Measurements from ENCODE around the gene TMEM72.

TMEM72 gene

GRCh38 chr10:44908066-44908749 is 2.9 kb upstream of the TMEM72 start:
- peaks cover 54% of the 10 kb centered on the region for H3K4me1 ChIP-seq (ENCODE audit: insufficient read depth, low read length, poor library complexity, severe bottlenecking)
- no peak overlapping the region for H3K4me2 ChIP-seq (ENCODE audit: low read depth, low read length, poor library complexity, severe bottlenecking)
- no peaks in the 10 kb centered on the region for H3K79me2 ChIP-seq (ENCODE audit: insufficient read depth, low read length)
- no peaks in the 10 kb centered on the region for H3K36me3 ChIP-seq (ENCODE audit: insufficient read depth, low read length)
- peaks cover 7% of the 10 kb centered on the region for H3F3A ChIP-seq (ENCODE audit: low read depth)
- TF ChIP-seq EZH2phosphoT487 (IDR thresholded peaks at IDR 0.05; ENCODE audit: borderline replicate concordance): no peak
- TF ChIP-seq, protein P1, sequence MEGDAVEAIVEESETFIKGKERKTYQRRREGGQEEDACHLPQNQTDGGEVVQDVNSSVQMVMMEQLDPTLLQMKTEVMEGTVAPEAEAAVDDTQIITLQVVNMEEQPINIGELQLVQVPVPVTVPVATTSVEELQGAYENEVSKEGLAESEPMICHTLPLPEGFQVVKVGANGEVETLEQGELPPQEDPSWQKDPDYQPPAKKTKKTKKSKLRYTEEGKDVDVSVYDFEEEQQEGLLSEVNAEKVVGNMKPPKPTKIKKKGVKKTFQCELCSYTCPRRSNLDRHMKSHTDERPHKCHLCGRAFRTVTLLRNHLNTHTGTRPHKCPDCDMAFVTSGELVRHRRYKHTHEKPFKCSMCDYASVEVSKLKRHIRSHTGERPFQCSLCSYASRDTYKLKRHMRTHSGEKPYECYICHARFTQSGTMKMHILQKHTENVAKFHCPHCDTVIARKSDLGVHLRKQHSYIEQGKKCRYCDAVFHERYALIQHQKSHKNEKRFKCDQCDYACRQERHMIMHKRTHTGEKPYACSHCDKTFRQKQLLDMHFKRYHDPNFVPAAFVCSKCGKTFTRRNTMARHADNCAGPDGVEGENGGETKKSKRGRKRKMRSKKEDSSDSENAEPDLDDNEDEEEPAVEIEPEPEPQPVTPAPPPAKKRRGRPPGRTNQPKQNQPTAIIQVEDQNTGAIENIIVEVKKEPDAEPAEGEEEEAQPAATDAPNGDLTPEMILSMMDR (conservative IDR thresholded peaks at IDR 0.05; ENCODE audit: low read length): no peak
- H4K20me1 ChIP-seq (ENCODE audit: insufficient read depth, low read length, poor library complexity, severe bottlenecking): no peaks in the 10 kb centered on the region
- 0 out of 2 replicates have a peak overlapping the region, but pooled peaks have one; percentile 27 for H2AFZ ChIP-seq (ENCODE audit: low read length)
- no peaks in the 10 kb centered on the region for H3K27me3 ChIP-seq (ENCODE audit: insufficient read depth, low read length, poor library complexity, severe bottlenecking)
- H3K4me3 ChIP-seq (ENCODE audit: low read length, poor library complexity, severe bottlenecking): no peak overlapping the region
- no peaks in the 10 kb centered on the region for H3K9me3 ChIP-seq (ENCODE audit: insufficient read depth, low read depth, low read length)
- H3K9ac ChIP-seq (ENCODE audit: low read depth, low read length, poor library complexity, severe bottlenecking): no peak overlapping the region
- H3K9me2 ChIP-seq (replicated peaks; ENCODE audit: low read depth, low read length): no peaks in the 10 kb centered on the region

DNA sequence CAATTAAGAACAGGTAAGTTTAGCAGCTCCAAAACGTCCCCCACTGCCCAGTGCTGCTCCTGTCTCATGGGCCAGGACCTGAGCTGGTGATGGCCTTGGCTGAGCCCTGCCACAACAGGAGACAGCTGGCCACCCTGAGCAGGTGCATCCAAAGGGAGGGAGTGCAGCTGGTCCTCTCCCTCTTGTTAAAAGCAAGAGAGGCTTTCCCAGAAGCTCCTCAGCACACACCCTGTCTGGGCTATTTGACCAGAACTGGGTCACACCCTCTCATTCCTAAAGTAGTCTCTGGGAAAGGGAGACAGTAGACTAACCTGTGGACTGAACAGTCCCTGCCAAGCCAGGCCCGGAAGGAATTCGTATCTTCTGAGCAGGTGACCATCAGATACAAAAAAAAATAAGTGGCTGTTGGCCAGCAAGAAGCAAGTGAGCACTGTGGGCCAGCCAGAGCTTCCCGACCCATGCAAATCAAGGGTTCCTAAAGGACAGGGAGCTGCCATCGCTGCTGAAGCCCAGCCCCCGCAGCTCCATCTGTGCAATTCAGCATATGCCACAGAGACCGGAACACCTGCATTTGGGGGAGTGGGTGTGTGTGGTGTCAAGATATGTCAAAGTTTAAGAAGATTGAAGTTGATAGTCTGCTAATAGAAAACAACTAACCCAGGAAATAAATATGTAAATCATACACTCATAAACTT is 2.1 kb upstream of the TMEM72 start:
- Histone ChIP-seq H3K79me2 (ENCODE audit: insufficient read depth, low read length) (no peaks in the 10 kb centered on the region), H3K9me3 (ENCODE audit: insufficient read depth, low read depth, low read length) (no peaks in the 10 kb centered on the region), H3K4me3 (ENCODE audit: low read length, poor library complexity, severe bottlenecking) (no peak overlapping the region), H3K27me3 (ENCODE audit: insufficient read depth, low read length, poor library complexity, severe bottlenecking) (no peaks in the 10 kb centered on the region), H3K9me2 (replicated peaks; ENCODE audit: low read depth, low read length) (no peaks in the 10 kb centered on the region), H3K4me1 (ENCODE audit: insufficient read depth, low read length, poor library complexity, severe bottlenecking) (peaks cover 49% of the 10 kb centered on the region), H3K36me3 (ENCODE audit: insufficient read depth, low read length) (no peaks in the 10 kb centered on the region), H3F3A (ENCODE audit: low read depth) (peaks cover 14% of the 10 kb centered on the region), H3K9ac (ENCODE audit: low read depth, low read length, poor library complexity, severe bottlenecking) (peak overlapping the region; percentile 7), H2AFZ (ENCODE audit: low read length) (no peak overlapping the region), H3K4me2 (ENCODE audit: low read depth, low read length, poor library complexity, severe bottlenecking) (no peak overlapping the region), H4K20me1 (ENCODE audit: insufficient read depth, low read length, poor library complexity, severe bottlenecking) (no peaks in the 10 kb centered on the region)
- no peak for TF ChIP-seq EZH2phosphoT487 (IDR thresholded peaks at IDR 0.05; ENCODE audit: borderline replicate concordance)
- TF ChIP-seq, protein P1 (conservative IDR thresholded peaks at IDR 0.05; ENCODE audit: low read length): no peak

DNA sequence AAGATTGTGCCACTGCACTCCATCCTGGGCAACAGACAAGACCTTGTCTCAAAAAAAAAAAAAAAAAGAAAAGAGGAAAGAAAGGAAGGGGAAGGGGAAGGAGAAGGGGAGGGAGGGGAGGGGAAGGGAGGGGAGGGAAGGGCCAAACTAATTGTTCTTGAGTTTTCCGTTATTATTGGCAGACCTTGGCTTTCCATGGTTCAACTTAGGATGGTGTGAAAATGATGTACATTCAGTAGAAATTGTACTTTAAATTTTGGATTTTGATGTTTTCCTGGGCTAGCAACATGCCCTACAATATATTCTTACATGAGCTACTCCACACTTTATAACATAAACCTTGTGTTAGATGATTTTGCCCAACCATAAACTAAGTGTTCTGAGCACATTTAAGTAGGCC is 1.2 kb upstream of the TMEM72 start:
- no peak overlapping the region for H3K9ac ChIP-seq (ENCODE audit: low read depth, low read length, poor library complexity, severe bottlenecking)
- peaks cover 19% of the 10 kb centered on the region for H3F3A ChIP-seq (ENCODE audit: low read depth)
- H3K9me3 ChIP-seq (ENCODE audit: insufficient read depth, low read depth, low read length): no peaks in the 10 kb centered on the region
- peaks cover 58% of the 10 kb centered on the region for H3K4me1 ChIP-seq (ENCODE audit: insufficient read depth, low read length, poor library complexity, severe bottlenecking)
- H3K36me3 ChIP-seq (ENCODE audit: insufficient read depth, low read length): no peaks in the 10 kb centered on the region
- H2AFZ ChIP-seq (ENCODE audit: low read length): no peak overlapping the region
- no peaks in the 10 kb centered on the region for H3K79me2 ChIP-seq (ENCODE audit: insufficient read depth, low read length)
- H3K4me3 ChIP-seq (ENCODE audit: low read length, poor library complexity, severe bottlenecking): no peak overlapping the region
- no peaks in the 10 kb centered on the region for H3K27me3 ChIP-seq (ENCODE audit: insufficient read depth, low read length, poor library complexity, severe bottlenecking)
- H3K9me2 ChIP-seq (replicated peaks; ENCODE audit: low read depth, low read length): no peaks in the 10 kb centered on the region
- H4K20me1 ChIP-seq (ENCODE audit: insufficient read depth, low read length, poor library complexity, severe bottlenecking): no peaks in the 10 kb centered on the region
- H3K4me2 ChIP-seq (ENCODE audit: low read depth, low read length, poor library complexity, severe bottlenecking): no peak overlapping the region
- TF ChIP-seq EZH2phosphoT487 (IDR thresholded peaks at IDR 0.05; ENCODE audit: borderline replicate concordance): no peak
- TF ChIP-seq, protein P1 (conservative IDR thresholded peaks at IDR 0.05; ENCODE audit: low read length): no peak
